Measurements from ENCODE around the gene TMEM243. TPM values are rescaled to one million over a fixed set of nuclear protein-coding genes. Genes with fewer than 3 reads are reported as not detected.
"Not testable (repeated sequence)": the region's sequence is repeated elsewhere in the genome, so short reads cannot be mapped to it uniquely, and the experiment has no call there.

The TMEM243 gene
- total RNA-seq, 2 experiments from 2014 or later = 70.1 to 72.9 TPM

DNA sequence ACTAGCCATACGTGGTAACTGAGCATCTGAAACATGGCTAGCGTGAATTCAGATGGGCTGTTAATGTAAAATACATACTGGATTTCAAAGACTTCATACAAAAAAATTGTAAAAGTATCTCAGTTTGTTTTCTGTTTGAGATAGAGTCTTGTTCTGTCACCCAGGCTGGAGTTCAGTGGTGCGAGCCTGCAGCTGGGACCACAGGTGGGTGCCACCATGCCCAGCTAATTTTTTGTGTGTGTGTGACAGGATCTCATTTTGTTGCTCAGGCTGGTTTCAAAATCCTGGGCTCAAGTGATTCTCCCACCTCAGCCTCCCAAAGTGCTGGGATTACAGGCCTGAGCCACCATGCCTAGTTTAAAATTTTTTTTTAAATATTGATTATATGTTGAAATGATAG is 4.5 kb downstream of the TMEM243 start:
- CTCF ChIA-PET = no interaction called here
- POLR2A ChIA-PET = no interaction called here

DNA sequence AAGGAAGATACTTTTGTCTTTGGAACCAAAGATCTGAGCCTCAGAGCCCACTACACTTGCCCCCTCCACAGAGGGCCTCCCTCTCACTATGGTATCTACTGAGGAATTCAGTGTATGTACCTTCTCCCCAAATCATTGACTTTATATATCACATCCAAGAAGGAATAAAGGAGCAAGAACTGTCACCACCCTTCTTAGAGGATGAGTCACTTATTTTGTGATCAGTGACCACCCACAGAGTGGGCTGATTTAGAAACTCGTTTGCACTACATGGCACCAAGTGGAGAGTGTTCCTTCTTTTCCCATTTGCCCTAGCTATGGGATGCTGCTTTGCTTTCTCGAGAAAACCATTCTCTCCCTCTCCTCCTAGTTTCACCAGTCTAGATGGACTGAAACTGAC is 5.7 kb downstream of the TMEM243 start:
- POLR2A ChIA-PET = interaction anchor here (1.1 to 1.6 kb wide), 2 partner anchors 10 to 60 kb away, joined by 3 to 5 read pairs; no protein-coding TSS in a partner anchor
- CTCF ChIA-PET = no interaction called here

DNA sequence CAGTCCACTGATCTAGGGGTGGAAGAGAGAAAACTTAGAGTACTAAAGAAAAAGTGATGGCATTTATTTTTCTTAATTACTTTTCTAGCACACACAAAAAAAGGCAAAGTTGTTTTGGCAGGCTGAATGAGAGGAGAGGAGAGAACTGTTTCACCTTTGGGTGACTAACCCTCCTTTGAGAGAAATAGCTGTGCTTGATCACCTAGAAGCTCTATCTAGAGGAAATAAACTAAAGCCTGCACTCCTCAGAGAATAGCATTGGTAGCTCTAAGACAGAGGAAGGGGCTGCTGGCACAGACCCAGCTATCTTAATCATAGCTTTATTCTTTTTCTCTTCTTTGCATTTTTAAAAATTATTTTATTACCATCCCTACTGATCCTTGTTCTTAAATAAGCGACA is 6.3 kb downstream of the TMEM243 start:
- ChIA-PET POLR2A (interaction anchor here (1.1 to 1.6 kb wide), 2 partner anchors 9 to 60 kb away, joined by 3 to 5 read pairs; no protein-coding TSS in a partner anchor), CTCF (interaction anchor here (1.0 kb wide), 1 partner anchor 9 kb away, joined by 3 read pairs; no protein-coding TSS in a partner anchor)

DNA sequence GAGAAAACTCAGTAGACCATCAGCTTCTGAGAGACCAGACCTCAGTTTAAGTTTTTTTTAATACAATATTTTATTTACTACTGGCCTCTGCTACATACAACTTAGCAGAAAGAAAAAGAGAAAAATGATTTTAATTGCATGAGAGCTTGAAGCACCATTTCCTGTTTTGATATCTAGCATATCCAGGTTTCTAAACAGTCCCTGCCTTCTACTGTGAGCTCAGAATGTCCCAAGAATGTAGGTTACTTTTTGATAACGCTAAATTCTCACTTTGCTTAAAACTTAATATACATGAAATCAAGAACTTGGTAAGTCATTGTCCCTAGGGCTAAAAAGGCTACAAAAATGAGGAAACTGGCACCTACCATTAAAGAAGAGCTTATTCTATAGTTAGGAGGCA is 7.0 kb downstream of the TMEM243 start:
- ChIA-PET CTCF (interaction anchor here (1.0 kb wide), 1 partner anchor 8 kb away, joined by 3 read pairs; no protein-coding TSS in a partner anchor), POLR2A (interaction anchor here (1.1 kb wide), 1 partner anchor 59 kb away, joined by 3 read pairs; no protein-coding TSS in a partner anchor)

DNA sequence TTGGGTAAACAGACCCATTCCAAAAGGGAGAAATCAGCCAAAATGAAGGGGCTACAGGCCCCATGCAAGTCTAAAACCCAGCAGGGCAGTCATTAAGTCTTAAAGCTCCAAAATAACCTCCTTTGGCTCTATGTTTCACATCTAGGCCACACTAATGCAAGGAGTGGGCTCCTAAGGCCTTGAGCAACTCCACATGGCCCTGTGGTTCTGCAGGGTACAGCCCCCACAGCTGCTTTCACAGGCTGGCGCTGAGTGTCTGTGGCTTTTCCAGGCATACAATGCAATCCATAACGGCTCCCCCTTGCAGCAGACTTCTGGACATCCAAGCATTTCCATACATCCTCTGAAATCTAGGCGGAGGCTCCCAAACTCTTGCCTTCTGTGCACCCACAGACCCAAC is 9.0 kb downstream of the TMEM243 start:
- ChIA-PET CTCF (no interaction called here), POLR2A (interaction anchor here (1.0 kb wide), 1 partner anchor 9 kb away, joined by 4 read pairs; the partner anchor contains the start of gene TMEM243)

DNA sequence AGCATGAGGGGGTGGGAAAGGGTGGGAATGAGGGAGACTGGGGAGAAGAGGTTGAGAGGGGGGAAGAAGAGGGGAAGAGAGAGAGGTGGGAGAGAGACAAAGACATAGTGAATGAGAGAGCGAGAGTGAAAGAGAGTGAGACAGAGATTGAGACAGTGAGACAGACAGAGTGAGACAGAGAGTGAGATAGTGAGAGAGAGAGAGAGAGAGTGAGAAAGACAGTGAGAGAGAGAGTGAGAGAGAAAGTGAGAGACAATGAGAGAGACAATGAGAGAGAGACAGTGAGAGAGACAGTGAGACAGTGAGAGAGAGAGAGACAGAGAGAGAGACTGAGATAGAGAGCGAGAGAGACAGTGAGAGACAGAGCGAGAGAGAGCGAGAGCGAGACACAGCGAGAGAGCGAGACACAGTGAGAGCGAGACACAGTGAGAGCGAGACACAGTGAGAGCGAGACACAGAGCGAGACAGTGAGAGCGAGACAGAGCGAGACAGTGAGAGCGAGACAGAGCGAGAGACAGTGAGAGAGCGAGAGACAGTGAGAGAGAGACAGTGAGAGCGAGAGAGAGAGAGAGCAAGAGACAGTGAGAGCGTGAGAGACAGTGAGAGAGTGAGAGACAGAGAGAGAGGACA is 10.1 kb downstream of the TMEM243 start:
- CTCF ChIA-PET = no interaction called here
- POLR2A ChIA-PET = interaction anchor here (0.9 kb wide), 1 partner anchor 11 kb away, joined by 3 read pairs; no protein-coding TSS in a partner anchor

DNA sequence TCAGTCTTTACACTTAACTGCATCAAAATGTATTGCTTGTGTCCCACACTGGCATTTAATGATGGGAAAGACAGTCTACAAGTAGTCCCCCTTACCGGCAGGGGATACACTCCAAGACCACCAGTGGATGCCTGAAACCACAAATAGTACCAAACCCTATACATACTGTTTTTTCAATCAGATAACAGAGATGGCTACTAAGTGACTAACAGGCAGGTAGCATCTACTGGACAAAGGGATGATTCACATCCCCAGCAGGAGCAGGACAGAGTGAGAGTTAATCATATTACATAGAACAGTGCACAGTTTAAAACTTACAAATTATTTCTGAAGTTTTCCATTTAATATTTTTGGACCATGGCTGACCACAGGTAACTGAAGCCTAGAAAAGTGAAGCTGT is 13.2 kb downstream of the TMEM243 start:
- ChIA-PET POLR2A (no interaction called here), CTCF (no interaction called here)

DNA sequence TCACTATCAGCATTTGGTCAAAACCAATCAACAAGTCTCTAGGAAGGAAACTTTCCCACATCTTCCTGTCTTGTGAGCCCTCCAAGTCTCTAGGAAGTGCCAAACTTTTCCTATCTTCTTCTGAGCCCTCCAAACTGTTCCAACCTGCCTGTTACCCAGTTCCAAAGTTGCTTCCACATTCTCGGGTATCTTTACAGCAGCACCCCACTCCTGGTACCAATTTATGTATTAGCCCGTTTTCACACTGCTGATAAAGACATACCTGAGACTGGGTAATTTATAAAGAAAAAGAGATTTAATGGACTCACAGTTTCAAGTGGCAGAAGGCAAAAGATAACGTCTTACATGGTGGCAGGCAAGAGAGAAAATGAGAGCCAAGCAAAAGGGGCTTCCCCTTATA is 13.8 kb downstream of the TMEM243 start:
- POLR2A ChIA-PET, CTCF ChIA-PET: not testable (repeated sequence)

DNA sequence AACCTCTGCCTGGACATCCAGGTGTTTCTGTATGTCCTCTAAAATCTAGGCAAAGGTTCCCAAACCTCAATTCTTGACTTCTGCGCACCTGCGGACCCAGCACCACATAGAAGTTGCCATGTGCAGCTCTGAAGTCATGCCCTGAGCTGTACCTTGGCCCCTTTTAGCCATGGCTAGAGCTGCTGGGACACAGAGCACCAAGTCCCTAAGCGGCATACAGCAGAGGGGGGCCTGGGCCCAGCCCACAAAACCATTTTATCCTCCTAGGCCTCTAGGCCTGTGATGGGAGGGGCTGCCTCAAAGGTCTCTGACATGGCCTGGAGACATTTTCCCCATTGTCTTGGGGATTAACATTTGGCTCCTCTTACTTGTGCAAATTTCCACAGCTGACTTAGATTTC is 14.6 kb downstream of the TMEM243 start:
- ChIA-PET CTCF (interaction anchor here (0.7 kb wide), 1 partner anchor 8 kb away, joined by 3 read pairs; no protein-coding TSS in a partner anchor), POLR2A (interaction anchor here (1.6 kb wide), 1 partner anchor 9 kb away, joined by 5 read pairs; no protein-coding TSS in a partner anchor)

DNA sequence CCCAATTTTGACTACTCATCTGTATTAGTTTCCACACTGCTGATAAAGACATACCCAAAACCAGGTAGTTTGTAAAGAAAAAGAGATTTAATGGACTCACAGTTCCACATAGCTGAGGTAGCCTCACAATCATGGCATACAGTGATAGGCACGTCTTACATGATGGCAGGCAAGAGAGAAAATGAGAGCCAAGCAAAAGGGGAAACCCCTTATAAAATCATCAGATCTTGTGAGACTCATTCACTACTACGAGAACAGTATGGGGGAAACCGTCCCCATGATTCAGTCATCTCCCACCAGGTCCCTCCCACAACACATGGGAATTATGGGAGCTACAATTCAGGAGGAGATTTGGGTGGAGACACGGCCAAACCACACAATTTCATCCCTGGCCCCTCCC is 15.6 kb downstream of the TMEM243 start:
- ChIA-PET POLR2A (interaction anchor here (1.6 kb wide), 2 partner anchors 10 to 13 kb away, joined by 5 to 7 read pairs; no protein-coding TSS in a partner anchor), CTCF (interaction anchor here (0.6 to 1.3 kb wide), 2 partner anchors 12 to 144 kb away, joined by 3 to 4 read pairs; partner anchors contain the start of gene ELAPOR2)

DNA sequence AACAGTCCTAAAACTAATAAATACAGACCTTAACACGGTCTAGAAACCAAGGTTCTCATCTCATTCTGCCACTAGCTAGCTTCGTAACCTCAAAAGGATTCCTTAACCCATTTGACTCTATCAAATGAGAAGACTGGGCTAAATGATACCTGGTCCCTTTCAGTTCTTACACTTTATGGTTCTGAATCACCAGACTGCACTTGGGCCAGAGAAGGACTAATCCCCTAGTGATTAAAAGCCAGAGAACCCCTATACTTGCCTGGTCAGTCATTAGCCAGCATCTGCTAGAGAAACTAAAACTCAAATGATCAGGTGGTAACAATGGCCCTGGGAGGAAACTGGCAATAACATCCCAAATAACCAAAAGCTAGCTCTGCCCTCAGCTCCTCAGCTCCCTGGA is 16.8 kb downstream of the TMEM243 start:
- ChIA-PET POLR2A (interaction anchor here (0.6 to 1.9 kb wide), 3 partner anchors 14 to 53 kb away, joined by 3 to 7 read pairs (median 5); partner anchors contain the start of gene TMEM243), CTCF (no interaction called here)

DNA sequence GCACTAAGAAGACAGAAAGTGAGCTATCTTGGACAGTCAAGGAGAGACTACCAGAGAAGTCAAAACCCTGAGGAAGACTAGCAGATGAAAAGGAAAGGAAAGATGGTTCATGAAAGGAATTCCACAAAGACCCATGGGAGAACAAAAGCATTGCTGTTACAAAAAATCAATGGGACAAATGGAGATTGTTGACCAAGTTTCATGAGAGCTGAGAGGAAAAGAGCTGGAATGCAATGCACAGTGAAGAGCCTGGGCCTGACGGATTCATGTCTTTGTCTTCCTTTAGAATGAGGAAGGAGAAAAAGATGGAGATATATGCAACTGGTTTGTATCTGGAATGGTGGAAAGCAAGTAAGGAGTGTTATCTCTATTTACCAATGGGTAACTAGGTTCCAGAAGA is 17.3 kb downstream of the TMEM243 start:
- CTCF ChIA-PET = no interaction called here
- POLR2A ChIA-PET = interaction anchor here (0.6 to 1.9 kb wide), 3 partner anchors 15 to 52 kb away, joined by 3 to 7 read pairs (median 5); partner anchors contain the start of gene TMEM243

DNA sequence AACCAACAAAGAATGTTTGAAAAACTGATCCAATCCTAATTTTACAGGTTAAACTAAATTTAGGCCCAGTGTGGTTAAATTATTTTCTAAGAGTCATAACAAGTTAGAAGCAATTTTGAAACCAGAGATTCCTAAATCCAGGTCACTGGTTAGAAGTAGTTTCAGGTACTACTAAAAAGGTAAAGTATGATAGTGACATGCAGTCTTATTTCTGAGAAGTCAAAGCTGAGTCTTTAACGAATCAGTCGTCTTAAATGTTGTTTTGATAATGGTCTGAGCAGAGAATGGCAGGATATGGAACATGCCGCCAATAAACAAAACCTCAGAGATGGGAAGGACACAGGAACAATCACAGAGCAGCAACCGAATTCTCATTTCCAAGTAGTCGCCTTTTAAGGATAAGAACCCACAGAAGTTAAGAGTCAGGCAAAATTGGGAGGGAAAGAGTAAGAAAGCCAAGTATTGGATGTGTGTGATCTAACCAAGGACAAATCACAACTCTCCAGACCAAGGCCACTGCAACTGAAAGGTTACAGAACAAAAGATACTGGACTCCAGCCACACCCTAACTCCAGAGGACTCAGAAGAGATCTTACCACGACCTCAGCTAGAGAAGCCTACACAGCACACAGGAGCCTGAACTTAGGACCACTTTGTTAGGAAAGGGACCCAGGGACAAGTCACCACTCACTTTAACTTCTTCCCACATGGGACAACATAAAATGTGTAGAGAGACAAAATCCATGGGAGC is 19.7 kb downstream of the TMEM243 start:
- CTCF ChIA-PET = no interaction called here
- POLR2A ChIA-PET = interaction anchor here (2.0 kb wide), 1 partner anchor 20 kb away, joined by 8 read pairs; the partner anchor contains the start of gene TMEM243

DNA sequence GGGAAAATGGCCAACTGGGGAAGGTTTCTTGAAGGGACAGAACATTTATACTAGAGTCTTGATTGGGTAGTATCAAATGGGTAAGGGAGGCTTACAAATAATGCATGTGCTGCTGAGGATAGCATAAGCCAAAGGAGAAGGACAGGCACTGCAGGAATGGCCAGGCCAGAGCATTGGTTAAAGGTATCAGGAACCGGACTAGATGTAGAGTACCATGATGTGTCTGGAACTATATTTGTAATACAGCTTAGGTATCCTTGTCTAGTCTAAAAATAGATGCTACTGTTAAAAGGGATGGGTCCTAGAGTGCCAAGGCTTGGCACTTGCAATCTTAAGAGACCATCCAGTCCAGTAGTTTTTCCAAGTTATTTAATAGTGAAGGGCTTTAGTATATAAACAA is 20.3 kb downstream of the TMEM243 start:
- CTCF ChIA-PET = no interaction called here
- POLR2A ChIA-PET = interaction anchor here (2.0 kb wide), 1 partner anchor 21 kb away, joined by 8 read pairs; the partner anchor contains the start of gene TMEM243

DNA sequence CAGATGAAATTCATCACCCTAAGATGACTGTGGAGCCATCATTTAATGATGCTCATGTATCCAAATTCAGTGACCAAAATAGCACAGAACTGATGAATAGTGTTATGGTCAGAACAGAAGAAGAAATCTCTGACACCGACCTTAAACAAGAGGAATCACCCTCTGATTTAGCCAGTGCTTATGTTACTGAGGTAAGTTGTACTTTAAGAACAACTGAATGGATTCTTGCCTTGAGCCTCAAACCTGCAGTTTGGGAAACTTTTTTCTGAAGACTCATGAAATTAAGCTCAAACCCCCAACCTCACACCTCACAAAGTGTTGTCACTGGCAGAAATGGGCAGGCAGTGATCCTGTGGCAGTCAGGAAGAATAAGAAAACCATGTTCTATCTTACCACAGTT is 25.6 kb downstream of the TMEM243 start:
- CTCF ChIA-PET = no interaction called here

DNA sequence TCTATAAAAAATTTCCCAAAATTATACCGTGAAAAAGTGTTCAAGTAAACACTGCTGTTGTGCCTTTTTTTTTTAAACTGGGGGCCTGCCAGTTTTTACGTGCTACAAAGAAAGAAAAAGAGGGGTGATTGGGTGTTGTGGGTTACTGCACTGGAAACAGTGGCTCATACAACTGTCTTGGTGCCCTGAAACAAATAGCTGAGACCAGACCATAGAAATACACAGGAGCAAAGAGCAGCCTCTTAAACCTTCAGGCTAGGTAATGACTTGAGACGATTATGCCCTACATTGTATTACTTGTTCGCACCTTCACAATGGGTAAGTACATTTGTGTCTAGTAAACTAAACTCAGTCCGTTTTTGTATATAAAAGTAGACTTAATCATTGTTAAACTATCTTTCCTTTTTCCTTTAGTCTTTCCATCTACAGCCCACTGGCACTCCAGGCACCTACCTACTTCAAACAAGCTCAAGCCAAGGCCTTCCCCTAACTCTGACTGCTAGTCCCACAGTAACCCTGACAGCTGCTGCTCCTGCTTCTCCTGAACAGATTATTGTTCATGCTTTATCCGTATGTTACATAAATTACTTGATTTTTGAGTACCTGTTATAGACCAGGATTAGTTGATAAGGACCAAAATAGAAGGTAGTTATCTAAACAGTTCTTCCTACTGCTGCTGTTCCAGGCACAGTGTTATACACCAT is 26.6 kb downstream of the TMEM243 start:
- CTCF ChIA-PET = interaction anchor here (0.9 kb wide), 1 partner anchor 27 kb away, joined by 3 read pairs; the partner anchor contains the start of gene TMEM243
- POLR2A ChIA-PET = interaction anchor here (1.0 kb wide), 1 partner anchor 37 kb away, joined by 3 read pairs; no protein-coding TSS in a partner anchor

More for the DNA sequence above, 25.6 kb downstream of the TMEM243 start:
- POLR2A ChIA-PET = no interaction called here

DNA sequence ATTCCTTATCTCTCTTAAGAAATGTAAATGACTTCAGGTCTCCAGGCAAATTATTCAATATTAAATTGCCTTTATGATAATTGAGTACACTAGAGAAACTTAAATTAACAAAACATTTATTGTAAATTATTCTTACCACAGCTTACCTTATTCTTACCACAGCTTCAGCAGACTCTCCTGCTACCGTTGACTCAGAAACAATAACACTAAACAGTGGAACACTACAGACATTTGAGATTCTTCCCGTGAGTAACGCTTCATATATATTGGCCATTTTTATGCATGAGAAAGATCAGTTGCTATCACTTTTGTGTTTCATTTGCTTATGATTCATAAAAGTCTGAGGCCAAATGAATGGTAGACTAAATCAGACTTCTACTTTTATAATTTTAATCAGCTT is 28.7 kb downstream of the TMEM243 start:
- POLR2A ChIA-PET = no interaction called here
- CTCF ChIA-PET = no interaction called here

DNA sequence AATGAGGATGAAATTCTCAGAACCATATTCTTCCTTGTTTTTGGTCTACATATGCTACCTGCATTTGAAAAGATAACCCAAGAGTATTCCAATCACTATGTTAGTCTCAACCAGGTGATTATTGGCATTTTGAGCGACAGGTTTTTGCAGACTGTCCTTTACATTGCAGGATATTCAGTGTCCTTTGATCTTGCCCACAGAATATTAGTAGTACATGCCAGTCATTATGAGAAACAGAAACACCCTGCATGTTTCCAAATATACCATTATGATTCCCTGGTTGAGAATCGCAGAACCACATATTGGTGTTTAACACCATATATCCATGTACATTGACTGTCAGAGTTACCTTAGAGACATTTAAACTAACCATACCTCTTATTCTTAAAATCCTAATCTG is 30.6 kb downstream of the TMEM243 start:
- ChIA-PET CTCF (no interaction called here), POLR2A (no interaction called here)

DNA sequence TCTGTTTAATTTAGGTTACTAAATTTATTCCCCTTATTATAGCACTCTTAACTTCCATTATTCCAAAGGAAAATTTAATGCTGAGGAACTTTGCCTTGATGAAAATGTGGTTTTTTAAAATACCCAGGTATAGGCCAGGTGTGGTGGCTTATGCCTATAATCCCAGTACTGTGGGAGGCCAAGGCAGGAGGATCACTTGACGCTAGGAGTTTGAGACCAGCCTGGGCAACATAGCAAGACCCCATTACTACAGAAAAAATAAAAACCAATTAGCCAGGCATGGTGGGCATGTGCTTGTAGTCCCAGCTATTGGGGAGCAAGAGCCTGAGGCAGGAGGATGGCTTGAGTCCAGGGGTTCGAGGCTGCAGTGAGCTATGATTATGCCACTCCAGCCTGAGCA is 32.4 kb downstream of the TMEM243 start:
- CTCF ChIA-PET = no interaction called here

DNA sequence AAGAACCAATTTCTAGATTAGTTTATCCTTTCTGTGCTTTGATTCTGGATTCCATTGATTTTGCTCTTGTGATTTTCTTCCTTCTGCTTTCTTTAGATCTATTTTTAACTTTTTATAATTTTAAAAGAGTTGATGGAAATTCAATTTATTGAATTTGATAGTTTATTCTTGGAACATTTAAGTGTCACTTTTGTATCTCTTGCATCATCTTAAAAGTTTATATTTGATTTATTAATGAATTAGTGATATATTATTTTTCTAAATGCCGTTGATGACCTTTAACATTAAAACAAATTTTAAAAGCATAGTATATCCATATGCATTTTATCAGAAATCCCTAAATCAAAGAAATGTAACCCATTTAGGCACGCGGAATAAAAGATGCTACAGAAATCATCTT is 40.4 kb downstream of the TMEM243 start:
- ChIA-PET POLR2A (no interaction called here), CTCF (no interaction called here)

More for the DNA sequence above, 32.4 kb downstream of the TMEM243 start:
- POLR2A ChIA-PET = no interaction called here
